Measurements from ENCODE around the gene MYH6. TPM values are rescaled to one million over a fixed set of nuclear protein-coding genes. Genes with fewer than 3 reads are reported as not detected.

MYH6 gene
- total and polyA plus RNA-seq, 2 donors (not counting 3 experiments of a cell fraction or from before 2014, with no cell fraction given) = not detected

- ChIA-PET CTCF (interaction anchor here (0.8 kb wide), 1 partner anchor 1188 kb away, joined by 3 read pairs; no protein-coding TSS in a partner anchor), POLR2A (no interaction called here)
- no peak for TF ChIP-seq JUN (IDR thresholded peaks at IDR 0.05; ENCODE audit: borderline replicate concordance, insufficient read depth, insufficient read length, low read depth)
- TF ChIP-seq GATA2 (IDR thresholded peaks at IDR 0.05; ENCODE audit: insufficient read depth, insufficient read length, low read depth, low read length) = no peak
- TF ChIP-seq MYC (IDR thresholded peaks at IDR 0.05; ENCODE audit: low read depth, low read length) = no peak
- no peak for TF ChIP-seq FOS (IDR thresholded peaks at IDR 0.05; ENCODE audit: borderline replicate concordance, insufficient read depth, low read length)
- TF ChIP-seq EZH2 (IDR thresholded peaks at IDR 0.05; ENCODE audit: borderline replicate concordance, low read depth, low read length, severe bottlenecking) = no peak
- no peak for TF ChIP-seq MAX (IDR thresholded peaks at IDR 0.05; ENCODE audit: insufficient read depth, insufficient read length)
- TF ChIP-seq POLR2AphosphoS5 (IDR thresholded peaks at IDR 0.05; ENCODE audit: insufficient read depth, low read depth, low read length) = no peak
- TF ChIP-seq POLR2A (IDR thresholded peaks at IDR 0.05; ENCODE audit: low read depth, low read length) = no peak
- TF ChIP-seq CTCF (IDR thresholded peaks at IDR 0.05; ENCODE audit: extremely low read depth in 1 of 2, insufficient read depth in 1 of 2, low read depth in 1 of 2, low read length in 2 of 2) = no peak
- DNase-seq (ENCODE audit: low read depth, low spot score) (no peak), FAIRE-seq (no peak)
- H3K4me3 ChIP-seq (replicated peaks in 1 of 3; ENCODE audit: insufficient read depth in 1 of 3, low read depth in 1 of 3, low read length in 3 of 3) = no peak overlapping the region
- dilution Hi-C loops (cut with MboI; ENCODE audit: extremely low pct_ligation_motif_present, low sequenced_read_pairs) = no loop called here
- no peak overlapping the region for H3K4me2 ChIP-seq (ENCODE audit: insufficient read depth, low read length)
- H3K79me2 ChIP-seq (ENCODE audit: control insufficient read depth, insufficient read depth, low read length) = no peaks in the 10 kb centered on the region
- no peaks in the 10 kb centered on the region for H3K9me1 ChIP-seq (replicated peaks; ENCODE audit: control insufficient read depth, extremely low read depth, insufficient read depth, low read length)
- no peak overlapping the region for H3K9ac ChIP-seq (replicated peaks; ENCODE audit: extremely low read depth, insufficient read depth, low read length)
- no TSS peak for BruUV-seq (replicated peaks)
- no peaks in the 10 kb centered on the region for H3K9me3 ChIP-seq (replicated peaks; ENCODE audit: control insufficient read depth, insufficient read depth, low read length)
- H3K27me3 ChIP-seq (ENCODE audit: control insufficient read depth in 2 of 2, insufficient read depth in 2 of 2, low read length in 2 of 2) = no peaks in the 10 kb centered on the region
- H3K4me1 ChIP-seq (ENCODE audit: control insufficient read depth, extremely low read depth, insufficient read depth, low read length) = no peaks in the 10 kb centered on the region
- intact Hi-C loops (cut with micrococcal nuclease) = no loop called here
- no peaks in the 10 kb centered on the region for H3K36me3 ChIP-seq (ENCODE audit: control insufficient read depth in 2 of 2, extremely low read depth in 1 of 2, insufficient read depth in 2 of 2, low read length in 2 of 2)
- no peak overlapping the region for H3K27ac ChIP-seq (ENCODE audit: insufficient read depth, low read depth, low read length)
- no peaks in the 10 kb centered on the region for H4K20me1 ChIP-seq (replicated peaks; ENCODE audit: control insufficient read depth, extremely low read depth, insufficient read depth, low read length)
- no peak overlapping the region for H2AFZ ChIP-seq (ENCODE audit: low read depth, low read length)
These were observed 1.4 kb upstream of the MYH6 start for GRCh38 chr14:23409475-23409874.

Data from endothelial cell of umbilical vein (primary cell).